Neural progenitor cell (in vitro differentiated cells): ENCODE measurements around the gene MPO.

Experiments used
- EZH2 ChIP-seq: fragments of 200-600 bp; sonication (generic); IDR thresholded peaks from 2 replicates; pipeline ENCODE4 v1.6.1; 2017; ENCODE audit warnings: antibody characterized with exemption, mild to moderate bottlenecking, moderate library complexity
- EZH2phosphoT487 ChIP-seq: fragments of 200-600 bp; sonication (generic); IDR thresholded peaks from 2 replicates; pipeline ENCODE4 v1.6.1; 2017; ENCODE audit warnings: antibody characterized with exemption
- TF ChIP-seq, protein P1 (sequence below): fragments of 200-600 bp; sonication (generic); IDR thresholded peaks from 2 replicates; pipeline ENCODE4 v1.5.1; 2017; ENCODE audit warnings: antibody characterized with exemption, mild to moderate bottlenecking

DNA sequence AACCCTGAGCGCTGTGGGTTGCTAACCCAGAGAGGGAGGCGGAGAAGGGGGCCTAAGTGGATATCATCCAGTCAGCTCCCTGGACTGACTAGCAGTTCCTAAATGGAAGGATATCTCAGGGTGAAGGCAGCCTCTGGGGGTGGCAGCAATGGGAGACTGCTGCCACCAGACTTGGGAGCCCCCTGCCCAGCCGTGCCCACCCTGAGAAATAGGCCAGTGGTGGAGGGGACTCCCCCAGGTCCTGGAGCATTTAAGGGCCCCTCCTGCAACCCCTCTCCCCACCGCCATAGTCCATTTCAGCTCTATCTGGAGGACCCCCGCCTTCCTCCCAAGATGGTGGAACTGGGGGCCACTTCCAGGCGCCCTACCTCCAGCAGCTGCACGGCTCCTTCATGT, 39.4 kb upstream of the MPO start:
- TF ChIP-seq, protein P1, sequence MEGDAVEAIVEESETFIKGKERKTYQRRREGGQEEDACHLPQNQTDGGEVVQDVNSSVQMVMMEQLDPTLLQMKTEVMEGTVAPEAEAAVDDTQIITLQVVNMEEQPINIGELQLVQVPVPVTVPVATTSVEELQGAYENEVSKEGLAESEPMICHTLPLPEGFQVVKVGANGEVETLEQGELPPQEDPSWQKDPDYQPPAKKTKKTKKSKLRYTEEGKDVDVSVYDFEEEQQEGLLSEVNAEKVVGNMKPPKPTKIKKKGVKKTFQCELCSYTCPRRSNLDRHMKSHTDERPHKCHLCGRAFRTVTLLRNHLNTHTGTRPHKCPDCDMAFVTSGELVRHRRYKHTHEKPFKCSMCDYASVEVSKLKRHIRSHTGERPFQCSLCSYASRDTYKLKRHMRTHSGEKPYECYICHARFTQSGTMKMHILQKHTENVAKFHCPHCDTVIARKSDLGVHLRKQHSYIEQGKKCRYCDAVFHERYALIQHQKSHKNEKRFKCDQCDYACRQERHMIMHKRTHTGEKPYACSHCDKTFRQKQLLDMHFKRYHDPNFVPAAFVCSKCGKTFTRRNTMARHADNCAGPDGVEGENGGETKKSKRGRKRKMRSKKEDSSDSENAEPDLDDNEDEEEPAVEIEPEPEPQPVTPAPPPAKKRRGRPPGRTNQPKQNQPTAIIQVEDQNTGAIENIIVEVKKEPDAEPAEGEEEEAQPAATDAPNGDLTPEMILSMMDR, result no peak
- TF ChIP-seq EZH2phosphoT487 (no peak), EZH2 (no peak)
